ENCODE measurements around the gene ELL.
"Not testable (repeated sequence)": the region's sequence is repeated elsewhere in the genome, so short reads cannot be mapped to it uniquely, and the experiment has no call there.

ELL gene

DNA sequence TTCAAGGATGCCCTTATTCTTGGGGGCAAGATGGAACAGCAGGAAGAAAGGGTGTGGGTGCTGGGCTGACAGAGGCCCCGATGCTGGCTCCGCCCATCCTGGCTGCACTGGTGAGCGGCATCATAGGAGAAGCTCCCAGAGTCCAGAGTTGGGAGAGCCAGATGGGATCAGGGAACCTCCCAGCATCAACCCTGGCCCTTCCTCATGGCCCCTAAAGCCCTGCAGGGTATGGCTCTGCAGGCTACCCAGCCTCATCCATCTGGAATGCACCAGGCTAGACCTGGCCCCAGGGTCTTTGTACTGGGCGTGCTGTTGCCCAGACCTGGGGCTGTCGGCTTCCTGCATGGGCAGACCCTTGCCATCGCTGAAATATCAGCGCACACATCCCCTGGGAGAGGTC lies 7.9 kb upstream of the ELL start:
- DNase-seq, result no peak

DNA sequence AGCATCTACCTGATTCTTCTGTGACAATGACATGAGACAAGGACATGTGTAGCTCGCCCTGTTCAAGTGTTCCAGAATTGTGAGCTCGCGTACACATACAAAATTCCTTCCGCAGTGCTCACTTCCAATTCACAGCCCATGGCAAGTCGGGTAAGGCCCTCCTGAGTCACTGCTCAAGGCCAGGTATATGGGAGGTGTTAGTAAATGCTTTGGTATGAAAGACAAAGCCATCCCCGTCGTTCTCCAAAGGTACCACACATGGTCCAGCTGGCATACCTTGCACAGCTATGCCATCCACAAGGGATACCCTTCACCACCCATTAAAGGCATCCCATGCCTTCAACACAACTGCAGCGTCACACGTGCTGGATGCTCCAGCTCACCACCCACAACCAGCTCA lies 4.4 kb upstream of the ELL start:
- DNase-seq, result no peak

DNA sequence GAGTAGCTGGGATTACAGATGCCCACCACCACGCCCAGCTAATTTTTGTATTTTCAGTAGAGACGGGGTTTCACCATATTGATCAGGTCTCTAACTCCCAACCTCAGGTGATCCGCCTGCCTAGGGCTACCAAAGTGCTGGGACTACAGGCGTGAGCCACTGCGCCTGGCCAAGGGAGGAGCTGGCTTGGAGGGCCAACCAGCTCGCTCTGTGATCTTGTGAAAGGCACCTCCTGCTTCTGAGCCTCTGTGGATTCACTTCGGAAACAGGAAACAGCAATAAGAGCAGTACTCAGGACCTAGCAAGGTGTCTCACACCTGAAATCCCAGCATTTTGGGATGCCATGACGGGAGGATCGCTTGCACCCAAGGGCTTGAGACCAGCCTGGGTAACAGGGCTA lies 2.0 kb upstream of the ELL start:
- DNase-seq, result no peak

DNA sequence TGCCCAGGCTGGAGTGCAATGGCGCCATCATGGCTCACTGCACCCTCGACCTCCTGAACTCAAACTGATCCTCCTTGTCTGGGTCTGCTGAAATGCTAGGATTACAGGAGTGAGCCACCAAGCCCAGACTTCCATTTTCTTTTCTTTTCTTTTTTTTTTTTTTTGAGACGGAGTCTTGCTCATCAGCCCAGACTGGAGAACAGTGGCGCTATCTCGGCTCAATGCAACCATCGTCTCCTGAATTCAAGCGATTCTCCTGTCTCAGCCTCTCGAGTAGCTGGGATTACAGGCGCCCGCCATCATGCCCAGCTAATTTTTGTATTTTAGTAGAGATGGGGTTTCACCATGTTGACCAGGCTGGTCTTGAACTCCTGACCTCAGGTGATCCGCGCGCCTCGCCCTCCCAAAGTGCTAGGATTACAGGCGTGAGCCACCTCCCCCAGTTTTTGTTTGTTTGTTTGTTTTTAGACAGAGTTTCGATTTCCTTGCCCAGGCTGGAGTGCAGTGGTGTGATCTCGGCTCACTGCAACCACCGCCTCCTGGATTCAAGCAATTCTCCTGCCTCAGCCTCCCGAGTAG lies 1.1 kb upstream of the ELL start:
- DNase-seq, result not testable (repeated sequence)

DNA sequence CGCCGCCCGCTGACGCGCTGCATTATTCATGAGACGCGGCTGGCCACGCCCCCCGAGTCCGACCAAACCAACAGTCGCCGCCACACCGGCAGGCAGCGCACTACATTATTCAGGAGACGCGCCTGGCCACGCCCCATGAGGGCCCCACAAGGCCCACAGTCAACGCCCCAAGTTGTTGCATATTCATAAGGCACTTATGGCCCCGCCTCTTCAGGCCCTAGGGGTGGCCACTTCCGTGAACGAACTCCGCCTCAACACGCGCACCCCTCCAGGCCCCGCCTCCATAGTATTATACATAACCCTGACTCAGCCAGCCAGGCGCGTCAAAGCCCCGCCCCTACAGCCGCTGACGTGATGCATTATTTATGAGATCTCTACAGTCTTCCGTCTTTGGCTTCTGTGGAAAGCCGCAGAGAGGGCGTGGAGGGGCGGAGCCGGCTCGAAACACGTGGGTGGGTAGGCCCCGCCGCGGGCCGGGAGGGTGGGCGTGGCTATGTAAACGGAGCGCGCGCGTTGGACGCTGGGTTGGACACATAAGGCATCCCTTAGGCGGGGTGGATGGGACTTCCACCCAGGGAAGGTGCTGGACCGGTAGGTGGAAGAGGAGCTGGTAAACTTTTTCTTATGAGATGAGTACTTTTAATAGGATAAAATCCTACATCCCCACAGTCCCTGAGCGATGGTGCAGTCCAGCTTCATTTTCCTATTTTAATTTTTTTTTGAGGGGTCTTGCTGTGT lies 423 bp upstream of the ELL start:
- peak; percentile 100 for DNase-seq

DNA sequence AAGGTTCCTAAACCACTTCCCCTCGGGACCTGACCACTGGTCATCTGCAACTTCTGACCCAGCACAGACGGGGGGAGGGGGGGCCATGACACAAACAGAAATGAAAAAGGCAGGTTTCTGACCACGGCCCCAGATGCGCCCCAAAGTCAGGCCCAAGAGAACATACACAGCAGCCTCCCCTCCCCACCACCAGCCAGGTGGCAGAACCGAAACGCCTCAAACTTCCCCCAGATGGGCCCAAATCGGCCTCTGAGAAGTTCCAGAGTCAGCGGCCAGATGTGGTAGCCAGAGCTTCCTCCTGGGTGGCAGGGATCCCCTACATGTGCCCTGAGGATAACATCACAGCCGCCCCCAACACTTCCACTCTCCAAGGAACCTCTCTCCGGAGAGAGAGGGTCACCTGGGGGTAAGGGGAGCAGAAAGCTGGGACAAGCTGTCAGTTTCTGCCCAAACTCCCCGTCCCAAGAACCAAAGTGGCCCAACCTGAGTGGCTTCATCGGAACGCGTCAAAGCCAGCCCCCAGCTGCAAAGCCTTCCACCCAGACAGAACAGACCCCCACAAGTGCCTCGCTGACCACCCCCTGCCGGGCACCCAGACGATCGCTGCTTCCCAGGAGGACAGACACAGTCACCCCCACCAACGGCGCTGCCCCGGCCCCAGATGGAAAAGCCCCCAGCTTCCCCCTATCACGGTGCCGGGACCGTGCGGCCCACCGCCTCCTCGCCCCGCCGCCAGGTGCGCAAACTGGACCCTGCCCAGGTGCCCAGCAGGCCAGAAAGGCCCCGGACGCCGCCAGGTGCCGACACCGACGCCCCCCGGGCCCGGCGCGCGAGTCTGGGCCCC lies 800 bp downstream of the ELL start:
- DNase-seq, result peak; percentile 10

DNA sequence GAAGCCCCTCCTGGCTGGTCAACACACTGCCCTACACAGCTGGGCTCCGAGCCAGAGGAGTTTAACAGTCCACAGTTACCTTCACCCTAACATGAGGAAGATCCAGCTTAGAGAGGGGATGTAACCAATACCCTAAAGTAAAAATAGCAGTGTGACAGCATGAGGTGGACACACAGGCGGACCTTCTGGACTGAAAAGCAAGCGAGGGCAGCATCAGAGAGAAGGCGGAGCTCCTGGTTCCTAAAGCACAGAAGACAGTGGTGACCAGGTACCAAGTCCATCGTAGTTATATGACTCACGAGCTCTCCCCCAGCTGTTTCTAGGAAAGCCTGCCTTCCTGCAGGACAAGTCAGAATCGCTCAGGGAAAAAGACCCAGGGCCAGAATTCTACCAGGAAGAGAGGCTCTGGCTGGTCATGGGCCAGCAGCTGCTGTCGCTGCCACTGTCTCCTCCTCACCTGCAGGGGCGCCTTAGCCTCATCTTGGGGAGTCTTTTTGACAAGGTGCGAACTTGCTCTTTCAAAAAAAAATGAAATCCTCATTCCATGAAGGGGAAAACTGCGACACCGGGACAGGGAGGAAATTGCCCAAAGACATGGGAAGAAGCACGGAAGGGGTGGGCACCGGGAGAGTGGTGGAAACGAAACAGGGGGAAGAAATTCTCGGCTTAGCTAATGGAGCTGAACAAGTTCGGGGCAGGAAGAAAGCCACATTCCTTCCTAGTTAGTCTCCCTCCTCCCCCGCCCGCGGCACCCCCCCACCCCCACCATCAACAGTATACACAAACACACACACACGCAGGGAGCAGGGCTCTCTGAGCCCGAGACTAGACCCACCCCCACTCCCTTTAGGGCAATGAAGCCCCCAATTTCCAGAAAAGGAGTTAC lies 1.7 kb downstream of the ELL start:
- DNase-seq, result peak; percentile 48

DNA sequence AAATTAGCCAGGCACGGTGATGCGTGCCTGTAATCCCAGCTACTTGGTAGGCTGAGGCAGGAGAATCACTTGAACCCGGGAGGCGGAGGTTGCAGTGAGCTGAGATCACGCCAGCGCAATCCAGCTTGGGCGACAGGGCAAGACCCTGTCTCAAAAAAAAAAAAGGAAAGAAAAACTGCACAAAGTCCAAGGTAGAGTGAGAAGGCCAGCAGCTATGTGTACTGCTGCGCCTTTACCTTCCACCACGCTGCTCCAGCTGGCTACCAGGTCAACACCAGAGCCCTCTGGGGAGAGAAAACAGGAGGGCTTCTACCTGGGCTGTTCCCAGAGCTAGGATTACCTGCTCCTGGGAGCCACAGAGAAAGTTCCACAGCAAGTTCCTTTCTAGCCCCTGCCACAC lies 3.2 kb downstream of the ELL start:
- DNase-seq, result no peak

DNA sequence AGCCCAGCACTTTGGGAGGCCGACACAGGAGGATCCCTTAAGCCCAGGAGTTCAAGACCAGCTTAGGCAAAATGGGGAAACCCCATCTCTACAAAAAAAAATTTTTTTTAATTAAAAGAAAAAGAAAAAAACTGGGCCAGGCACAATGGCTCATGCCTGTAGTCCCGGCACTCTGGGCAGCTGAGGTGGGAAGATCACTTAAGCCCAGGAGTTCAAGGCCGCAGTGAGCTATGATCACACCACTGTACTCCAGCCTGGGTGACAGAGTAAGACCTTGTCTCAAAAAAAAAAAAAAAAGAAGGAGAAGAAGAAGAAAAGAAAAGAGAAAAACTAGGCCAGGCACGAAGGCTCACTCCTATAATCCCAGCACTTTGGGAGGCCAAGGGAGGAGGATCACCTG lies 4.3 kb downstream of the ELL start:
- no peak for DNase-seq

DNA sequence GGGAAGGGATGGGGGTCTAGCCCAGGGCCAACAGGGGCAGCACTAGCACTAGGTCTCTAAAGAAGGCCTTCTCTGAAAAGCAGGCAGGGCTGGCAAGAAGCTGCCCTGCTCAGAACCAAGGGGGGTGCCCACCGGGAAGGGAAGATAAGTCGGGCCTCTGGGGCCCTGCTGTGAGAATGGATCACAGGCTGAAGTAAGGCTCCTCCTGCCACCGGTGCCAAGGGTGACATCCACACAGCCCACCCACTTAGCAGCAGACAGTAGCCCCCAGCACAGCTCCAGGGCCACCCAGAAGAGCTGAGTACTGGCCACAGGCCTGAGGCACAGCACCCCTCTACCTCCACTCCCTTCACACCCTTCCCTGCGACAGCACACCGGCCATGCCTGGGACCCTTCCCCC lies 5.9 kb downstream of the ELL start:
- DNase-seq, result no peak

DNA sequence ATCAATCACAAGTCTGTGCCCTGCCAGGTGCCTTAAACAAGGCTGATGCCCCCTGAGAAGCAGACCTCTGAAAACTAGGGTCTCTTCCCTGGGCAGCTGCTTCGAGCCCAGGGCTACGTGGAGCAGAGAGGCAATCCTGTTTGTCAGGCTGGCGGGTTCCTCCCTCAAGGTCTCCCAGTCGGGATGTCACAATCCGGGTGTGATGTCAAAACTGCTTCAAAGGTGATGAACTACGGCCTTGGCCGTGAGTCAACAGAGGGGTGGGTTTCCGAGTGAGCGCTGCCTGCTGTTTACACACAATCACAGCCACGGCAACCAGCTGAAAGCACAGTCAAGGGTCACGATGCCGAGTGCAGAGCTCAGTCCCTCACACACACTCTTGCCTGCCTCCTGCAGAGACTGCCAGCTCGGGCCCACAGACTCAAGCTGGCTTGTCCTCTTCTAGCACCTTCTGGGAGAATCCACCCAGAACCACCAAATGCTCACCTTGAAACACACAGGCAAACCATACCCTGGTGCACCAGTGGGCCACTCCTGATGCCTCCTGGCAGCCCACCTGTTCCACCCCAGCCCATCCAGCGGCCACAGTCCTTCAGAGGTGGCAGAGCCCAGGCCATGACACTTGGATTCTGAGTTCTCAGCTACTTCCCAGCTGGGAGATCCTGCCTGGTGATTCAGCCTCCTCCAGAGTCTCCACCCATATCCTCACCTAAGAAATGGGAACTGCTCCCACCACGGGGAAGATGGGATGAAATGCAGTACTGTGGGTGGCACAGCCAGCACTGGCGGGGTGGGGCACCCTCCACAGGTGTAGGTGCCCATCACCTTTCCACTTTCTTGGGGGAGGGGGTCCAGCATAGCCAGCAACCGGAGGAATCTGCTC lies 6.8 kb downstream of the ELL start:
- DNase-seq, result no peak

DNA sequence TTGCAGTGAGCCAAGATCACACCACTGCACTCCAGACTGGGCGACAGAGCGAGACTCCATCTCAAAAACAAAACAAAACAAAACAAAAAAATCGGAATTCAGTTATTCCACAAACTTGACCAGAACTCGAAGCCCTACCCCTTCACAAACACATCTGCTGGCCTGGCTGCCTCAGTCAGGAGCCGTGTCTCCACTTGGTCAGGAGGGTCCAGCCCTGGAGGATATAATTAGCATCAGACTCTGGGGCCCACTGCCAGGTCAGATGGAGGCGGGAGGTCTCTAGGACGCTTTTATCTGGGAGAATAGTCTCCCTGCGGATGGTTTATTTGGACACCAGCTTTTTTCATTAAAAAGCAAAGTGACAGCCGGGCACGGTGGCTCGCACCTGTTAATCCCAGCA lies 8.0 kb downstream of the ELL start:
- no peak for DNase-seq

DNA sequence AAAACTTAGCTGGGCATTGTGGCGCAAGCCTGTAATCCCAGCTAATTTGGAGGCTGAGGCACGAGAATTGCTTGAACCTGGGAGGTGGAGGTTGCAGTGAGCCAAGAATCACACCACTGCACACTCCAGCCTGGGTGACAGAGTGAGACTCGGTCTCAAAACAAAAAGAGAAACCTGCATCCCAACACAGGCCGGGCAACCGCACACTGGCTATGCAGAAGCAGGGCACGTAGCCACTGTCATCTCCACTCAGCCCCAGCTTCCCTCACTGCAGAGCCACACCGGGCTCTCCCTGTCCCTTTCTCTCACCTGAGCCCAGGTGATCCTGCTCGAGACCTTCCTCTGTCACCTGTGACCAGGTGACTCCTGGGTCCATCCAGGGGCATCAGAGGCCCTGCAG lies 11.7 kb downstream of the ELL start:
- no peak for DNase-seq

DNA sequence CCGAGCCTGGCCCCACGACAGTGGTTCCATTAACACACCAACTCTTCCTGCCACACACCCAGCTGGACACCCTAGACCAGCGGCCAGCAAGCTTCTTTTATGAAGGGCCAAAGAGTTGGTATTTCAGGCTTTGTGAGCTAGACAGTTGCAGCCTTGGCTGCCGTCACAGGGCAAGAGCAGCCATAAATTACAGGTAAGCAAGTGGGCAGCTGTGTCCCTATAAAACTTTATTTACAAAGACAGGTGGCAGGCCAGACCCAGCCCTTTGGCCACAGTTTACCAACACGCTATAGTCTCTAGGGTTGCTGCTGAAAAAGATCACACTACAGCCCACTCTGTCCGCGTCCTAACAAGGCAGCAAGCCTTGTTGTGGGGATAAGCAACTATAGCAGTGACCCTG lies 13.3 kb downstream of the ELL start:
- DNase-seq, result no peak

DNA sequence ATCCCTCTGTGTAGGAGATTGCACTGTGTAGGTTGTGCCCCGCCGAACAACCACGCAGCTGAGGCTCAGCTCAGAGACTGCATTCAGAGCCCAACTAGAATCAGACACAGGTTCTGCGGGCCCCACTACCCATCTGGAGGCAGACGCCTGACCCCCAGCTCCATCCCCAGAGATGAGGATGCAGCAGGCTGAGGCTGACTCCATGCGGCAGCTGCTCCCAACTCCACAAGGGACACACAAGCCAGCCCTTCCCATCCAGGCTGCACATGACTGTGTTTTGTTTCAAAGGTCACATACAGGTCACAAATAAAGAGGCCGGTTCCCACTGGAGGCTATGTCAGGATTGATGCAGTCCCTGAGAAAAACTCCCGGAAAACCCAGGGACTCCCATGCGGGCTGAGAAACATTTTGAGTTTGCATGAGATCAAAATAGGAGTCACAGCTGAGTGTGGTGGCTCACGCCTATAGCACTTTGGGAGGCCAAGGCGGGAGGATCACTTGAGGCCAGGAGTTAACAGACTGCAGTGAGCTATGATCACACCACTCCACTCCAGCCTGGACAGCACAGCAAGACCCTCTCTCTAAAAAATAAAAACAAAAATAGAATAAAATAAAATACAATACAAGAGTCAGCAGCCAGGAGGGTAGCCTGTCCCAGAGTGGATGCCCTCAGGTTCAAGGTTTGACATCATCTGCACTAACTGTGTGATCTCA lies 14.0 kb downstream of the ELL start:
- no peak for DNase-seq

DNA sequence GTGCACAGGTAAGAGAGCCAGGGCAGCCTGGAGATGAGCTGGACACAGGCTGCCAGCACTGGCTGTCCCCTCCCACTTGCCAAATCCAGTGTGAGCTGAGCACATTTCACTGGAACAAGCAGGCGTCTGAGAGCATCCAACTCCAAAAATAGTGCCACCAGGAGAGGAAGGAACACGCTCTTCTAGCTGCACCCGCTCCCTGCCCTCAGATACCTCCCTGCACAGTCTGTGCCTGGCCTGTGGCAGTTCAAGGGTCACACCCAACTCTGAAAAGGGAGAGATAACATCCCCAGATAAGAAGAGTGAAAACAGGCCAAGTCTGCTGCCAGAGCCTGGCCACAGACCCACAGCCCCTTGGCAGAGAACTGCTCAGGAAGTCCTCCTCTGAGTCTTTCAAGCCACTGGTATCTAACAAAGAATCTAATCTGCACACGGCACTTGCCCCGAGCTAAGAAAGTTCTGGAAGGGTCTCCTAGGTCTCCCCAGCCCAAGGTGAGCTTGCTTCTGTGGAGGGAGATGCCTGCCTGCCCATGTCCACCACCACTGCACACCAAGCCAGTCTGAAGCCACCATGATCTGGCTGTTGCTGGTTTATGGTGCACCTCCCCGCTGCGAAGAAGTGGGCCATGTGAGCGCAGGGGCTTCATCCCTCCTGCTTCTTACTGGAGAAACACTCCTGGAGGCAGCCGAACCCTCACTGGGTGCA lies 14.7 kb downstream of the ELL start:
- peak; percentile 41 for DNase-seq

DNA sequence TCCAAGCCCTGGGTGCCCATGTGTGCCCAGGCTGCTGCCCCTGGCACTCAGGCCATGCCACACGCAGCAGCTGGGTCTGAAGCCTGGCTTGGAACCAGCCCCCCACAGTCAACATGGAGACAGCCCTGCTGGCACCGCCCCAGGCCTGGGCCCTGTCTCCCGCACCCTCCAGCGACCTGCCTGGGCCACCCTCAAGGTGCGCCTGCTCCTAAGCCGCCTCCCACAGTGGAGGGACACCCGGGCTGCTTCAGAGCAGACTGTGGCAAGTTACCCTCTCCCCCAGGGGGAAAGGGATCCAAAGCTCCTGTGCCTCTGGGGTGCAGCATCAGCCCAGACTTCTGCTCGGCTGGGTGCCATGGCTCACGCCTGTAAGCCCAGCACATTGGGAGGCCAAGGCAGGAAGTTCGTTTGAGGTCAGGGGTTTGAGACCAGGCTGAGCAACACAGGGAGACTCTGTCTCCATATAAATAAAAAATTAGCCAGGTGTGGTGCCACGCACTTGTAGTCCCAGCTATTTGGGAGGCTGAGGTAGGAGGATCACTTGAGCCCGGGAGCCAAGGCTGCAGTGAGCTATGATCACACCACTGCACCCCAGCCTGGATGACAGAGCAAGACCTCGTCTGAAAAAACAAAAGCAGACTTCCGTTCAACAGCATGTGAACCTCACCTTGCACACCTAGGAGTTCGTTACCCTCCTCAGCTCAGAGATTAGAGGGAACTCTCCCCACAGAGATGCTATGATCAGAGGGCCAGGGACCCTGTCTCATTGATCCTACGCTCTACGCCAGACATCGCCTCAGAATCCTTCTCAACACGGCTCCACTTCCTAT lies 15.6 kb downstream of the ELL start:
- DNase-seq, result no peak

DNA sequence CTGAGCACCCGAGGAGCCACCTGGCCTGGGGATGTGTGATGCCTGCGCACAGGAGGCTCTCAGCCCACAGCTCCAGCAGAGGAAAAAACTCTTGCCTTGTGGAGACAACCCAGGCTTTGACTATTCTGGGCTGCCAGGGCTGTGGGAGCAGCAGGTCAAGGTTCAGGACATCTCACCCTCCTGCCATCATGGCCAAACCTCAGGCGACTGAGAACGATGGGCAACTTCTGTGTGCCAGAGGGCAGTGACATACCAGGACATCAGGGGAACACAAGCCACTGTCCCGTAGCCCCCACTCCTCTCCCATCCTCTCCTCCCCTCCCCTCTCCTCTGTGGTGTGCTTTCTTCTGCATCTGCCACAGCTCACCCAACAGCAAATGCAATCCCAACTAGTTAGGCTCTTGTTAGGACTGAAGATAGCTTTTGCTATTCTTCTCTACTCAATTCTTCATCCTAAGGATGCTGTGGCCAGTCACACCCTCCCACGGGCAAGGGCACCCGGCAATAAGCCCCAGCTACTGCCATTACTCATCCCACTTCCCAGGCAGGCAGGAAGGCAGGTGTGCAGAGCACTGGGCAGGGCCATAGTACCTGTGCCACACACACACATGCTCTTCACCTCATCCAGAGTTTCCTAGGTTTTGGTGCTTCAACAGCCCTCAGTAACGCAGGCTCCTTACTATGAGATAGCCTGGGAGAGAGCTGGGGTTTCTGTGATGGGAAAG lies 16.8 kb downstream of the ELL start:
- no peak for DNase-seq

Data from activated effector memory CD4-positive, alpha-beta T cell treated with Interleukin-2 at 50 U/mL for 16 hours (primary cell).